COLO668 (cell line): ENCODE data around the gene FAM9C.

ENCODE experiments used
- DNase-seq: peaks from one replicate; lab custom pipeline; 2025; ENCODE audit not compliant: unreplicated experiment; lab: John Stamatoyannopoulos, UW

FAM9C gene

DNA sequence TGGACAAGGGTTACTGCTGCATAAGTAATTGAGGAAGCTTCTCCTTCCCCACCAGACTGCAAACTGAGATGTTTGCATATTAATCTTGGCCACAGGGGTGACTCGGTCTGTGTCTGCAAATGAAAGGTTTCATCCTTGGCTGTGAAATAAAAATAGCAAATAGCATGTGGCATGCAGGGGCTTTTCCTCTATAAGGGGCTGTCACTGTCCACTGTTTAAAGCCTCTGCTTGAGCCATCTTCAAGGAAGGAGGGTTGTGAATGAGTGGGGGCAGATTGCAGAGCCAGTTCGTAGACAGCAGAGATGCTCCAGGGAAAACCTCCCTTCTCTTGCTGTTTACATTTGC, 36.3 kb downstream of the FAM9C start:
- DNase-seq, result no peak

- DNase-seq, result no peak
Measured at GRCh38 chrX:13007519-13008188, 36.8 kb downstream of the FAM9C start.

- no peak for DNase-seq
Measured at GRCh38 chrX:13005661-13006473, 38.6 kb downstream of the FAM9C start.

- peak; percentile 9 for DNase-seq
Measured at GRCh38 chrX:13001961-13002671, 42.3 kb downstream of the FAM9C start.

DNA sequence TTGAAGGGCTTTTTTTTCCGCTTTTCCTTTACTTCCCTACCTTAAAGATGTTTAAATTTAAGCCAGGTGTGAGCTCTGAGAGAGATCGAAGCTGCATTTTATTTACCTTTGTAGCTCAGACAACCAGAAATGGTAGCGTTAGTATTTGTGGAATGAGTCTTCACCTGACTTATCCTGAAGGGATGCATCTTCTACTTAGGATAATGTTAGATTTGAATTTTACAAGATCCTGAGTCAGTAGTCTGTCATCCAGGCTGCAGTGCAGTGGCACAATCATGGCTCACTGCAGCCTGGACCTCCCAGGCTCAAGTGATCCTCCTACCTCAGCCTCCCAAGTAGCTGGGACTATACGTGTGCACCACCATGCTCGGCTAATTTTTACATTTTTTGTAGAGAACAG, 43.3 kb downstream of the FAM9C start:
- no peak for DNase-seq

DNA sequence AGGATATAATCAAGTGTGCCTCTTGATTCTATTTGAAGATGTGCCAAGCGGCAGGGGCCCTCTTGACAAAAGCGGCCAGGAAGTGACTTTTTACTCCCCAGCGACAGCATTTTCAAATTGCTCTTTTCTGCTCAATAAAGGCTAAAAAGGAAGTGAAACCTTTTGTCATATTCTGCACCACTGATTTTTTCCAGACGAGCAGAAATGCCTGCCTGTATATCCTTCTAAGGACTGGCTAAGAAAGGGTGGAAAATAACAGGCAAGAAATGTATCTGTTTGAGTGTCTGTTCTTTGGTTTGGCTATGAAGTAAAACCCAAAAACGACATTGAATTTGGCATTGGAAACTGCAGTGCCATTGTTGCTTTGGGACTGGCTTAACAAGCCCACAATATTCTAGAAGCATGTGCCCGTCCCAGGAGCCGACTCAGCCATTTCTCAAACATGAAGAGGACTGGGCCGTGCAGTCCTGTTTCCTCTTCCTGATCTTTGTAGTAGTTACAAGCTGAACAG, 44.1 kb downstream of the FAM9C start:
- no peak for DNase-seq

DNA sequence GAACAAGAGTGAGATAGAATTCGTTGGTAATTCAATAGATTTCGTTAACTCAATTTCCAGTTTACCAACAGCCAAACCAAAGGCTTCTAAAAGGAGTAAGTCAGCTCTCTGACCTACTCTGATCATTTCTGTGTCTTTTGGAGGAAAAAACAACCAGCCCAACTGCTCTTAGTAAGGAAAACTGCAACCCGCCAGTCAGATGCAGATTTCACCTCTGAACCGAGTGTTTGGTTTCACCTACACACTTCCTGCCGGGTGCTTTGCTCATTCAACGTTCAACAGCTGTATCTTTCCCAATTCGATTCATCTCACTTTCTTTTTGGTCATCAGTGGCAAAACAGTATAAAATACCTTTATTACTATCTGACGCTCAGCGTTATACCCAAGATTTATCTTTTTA, 45.0 kb downstream of the FAM9C start:
- no peak for DNase-seq

DNA sequence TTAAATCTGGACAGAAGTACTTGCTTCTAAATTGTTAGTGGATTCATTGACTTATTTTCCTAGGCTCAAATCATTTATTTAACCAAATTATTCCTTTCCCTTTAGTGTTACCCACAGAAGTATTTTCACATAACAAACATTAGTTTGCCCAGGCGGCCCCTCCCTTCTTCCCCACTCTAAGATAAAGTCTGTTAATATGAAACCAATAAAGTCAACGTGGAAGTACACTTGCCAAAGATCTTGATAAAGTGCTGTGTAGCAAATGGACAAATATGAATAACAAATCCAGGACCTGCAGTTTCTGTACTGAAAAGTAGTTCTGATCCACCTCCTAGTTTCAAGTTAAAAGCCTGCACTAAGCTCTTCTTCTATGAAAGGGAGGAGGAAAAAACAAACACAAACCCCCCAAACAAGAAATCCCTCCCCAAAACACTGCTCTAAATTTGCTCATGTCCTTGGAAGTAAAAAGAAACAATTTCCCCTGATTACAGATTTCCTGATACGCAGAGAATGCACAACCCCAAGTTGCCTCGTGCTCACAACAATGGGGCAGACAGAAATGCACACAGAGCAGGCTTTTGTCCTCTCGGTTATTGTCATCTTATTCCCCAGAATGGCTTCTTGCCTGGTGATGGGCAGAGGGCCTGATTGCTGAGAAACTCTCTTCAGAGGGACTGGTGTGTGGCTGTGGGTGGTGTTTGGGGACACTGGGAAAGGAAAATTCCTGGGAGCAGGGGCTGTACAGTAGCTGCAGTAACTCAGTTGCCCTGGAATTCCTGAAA, 46.3 kb downstream of the FAM9C start:
- DNase-seq, result no peak

DNA sequence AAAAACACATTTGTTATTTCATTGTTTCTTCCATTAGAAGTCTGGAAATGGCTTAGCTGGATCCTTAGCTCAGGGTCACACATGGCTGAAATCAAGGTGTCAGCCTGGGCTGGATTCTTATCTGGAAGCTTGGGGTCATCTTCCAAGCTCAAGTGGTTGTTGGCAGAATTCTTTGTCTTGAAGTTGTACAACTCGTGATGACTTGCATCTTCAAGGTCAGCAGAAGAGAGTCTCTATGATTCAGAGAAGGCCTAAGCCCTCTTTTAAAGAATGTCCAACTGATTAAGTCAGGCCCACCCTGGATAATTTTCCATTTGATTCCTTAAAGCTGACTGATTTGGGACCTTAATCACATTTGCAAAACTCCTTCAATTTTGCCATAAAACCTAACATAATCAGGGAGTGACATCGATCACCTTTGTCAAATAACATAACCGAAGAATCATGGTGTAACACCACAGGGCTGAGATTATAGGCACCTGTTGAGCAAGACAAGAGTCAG, 47.4 kb downstream of the FAM9C start:
- DNase-seq, result no peak

- DNase-seq, result no peak
Measured at GRCh38 chrX:12994321-12994720, 50.1 kb downstream of the FAM9C start.

DNA sequence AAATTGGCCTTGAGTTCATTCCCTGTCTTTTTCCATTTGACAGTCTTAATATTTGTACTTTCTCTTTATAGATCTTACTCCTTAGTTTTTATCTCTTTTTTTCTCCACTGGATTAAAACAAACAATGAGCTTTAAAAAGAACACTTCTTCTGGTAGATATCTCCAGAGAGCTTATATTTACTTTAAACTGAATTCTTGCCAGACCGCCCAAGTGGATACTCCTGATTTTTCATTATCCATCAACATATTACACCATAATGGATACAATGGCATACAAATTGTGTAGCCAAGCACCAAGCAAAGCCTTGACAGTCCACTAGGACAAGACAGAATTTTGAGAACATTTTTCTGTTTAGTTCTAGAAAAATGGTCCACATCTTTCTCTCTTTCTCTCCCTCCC, 50.6 kb downstream of the FAM9C start:
- DNase-seq, result no peak

DNA sequence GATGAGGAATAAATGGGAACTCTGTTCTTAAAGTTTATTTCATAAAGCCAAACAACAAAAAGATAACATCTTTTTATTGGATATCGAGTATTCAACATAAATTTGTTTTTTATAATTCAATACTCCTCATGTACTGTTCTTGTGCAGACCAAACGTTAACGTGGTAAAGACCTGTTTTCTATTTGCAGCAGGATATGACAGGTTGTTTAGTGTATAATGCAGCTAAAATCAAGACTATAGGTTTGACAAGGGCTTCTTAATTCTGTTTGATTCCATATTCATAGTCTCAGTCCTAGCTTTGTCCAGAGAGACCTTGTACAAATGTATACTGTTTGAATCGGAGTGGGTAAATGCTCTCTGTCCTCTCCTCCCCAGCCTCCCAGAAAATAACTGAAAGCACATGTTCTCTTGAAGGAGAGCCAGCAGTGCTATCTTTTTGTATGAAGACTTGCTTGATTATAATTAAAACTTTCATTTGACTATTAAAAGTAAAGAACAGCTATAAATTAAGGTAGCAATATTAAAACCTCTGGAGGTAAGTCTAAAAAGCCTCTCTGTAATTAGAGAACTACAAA, 51.8 kb downstream of the FAM9C start:
- DNase-seq, result no peak

GRCh38 chrX:12991575-12991974, 52.8 kb downstream of the FAM9C start:
- no peak for DNase-seq

DNA sequence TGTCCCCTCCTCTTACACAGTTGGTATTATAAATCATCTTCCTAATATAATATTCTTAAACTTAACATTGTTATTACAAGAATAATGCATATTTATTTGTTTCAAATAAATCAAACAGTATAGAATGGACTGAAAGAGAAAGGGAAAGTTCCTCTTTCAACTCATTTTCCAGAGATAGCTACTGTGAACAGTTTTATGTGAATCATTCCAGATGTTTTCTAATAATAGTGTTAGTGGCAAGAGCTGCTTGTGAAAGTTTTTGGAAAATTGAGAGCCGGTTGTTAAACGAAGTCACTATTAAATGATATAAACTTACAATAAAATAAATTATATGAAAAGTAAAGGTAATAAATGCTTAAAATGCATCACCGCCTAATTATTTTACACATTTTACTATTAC, 55.0 kb downstream of the FAM9C start:
- no peak for DNase-seq

GRCh38 chrX:12988797-12989196, 55.6 kb downstream of the FAM9C start:
- DNase-seq, result peak; percentile 22

DNA sequence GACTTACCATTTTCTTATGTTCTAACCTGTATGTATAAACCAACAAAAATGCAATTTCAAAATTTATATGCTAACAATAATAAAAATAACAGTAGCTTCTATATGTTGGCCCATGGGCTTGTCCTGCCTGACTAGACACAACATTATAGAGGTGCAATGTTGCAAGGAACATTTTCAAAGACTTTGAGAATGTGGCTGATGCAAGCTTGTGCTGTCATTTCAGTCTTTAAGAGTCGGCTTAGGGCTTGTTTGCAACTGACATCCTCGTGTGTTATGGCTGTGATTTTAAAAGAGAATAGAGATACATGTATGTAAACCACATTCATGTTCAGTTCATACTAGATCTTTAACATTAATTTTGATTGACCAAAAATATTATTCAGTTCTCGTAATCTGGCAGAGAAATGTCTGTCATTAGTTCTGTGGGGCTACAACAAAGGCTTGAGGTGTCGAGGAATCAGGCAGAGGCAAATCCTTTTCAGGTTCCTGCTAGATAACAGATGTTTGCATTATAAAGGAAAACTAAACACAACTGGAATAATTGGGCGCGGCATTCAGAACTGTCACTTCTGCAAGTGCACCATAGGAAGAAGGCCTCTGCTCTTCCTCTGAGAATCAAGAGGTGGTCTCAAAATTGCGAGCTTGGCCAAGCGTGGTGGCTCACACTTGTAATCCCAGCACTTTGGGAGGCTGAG, 56.4 kb downstream of the FAM9C start:
- DNase-seq, result no peak

DNA sequence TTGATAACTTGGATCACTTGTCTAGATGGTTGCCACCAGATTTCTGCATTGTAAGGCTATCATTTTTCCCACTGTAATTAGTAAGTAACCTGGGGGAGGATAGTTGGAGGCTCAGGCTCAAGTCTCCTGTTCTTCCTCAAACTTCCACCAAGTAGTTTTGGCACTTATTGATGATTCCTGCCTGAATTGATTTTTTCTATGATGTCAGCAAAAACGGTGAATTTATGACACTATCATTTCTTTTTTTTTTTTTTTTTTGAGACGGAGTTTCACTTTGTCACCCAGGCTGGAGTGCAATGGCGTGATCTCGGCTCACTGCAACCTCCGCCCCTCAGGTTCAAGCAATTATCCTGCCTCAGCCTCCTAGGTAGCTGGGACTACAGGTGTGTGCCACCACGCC, 57.1 kb downstream of the FAM9C start:
- no peak for DNase-seq

DNA sequence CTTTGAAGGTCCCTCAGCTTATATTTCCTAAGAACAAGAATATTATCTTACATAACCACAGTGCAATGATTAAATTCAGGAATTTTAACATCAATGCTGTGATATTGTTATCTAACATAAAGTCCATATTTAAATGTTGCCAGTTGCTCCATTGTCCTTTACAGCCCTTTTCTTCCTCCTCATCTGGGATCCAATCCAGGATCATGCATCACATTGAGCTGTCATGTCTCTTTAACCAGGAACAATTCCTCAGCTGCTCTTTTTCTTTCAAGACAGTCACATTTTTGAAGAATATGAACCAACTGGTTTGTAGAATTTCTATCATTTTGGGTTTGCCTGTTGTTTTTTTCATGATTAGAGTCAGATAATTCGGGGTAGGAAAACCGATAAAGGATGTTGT, 57.5 kb downstream of the FAM9C start:
- no peak for DNase-seq

GRCh38 chrX:12986164-12986779, 58.1 kb downstream of the FAM9C start:
- no peak for DNase-seq
